Kasumi-1 (cell line): ENCODE measurements around the gene VILL.
"Not testable (repeated sequence)": the region's sequence is repeated elsewhere in the genome, so short reads cannot be mapped to it uniquely, and the experiment has no call there.

ENCODE experiments used
- DNase-seq, 2 experiments: peaks; one replicate each; lab custom pipeline; 2025; lab: John Stamatoyannopoulos, UW

Gene VILL

GRCh38 chr3:37986479-37987314 lies 3.9 kb upstream of the VILL start:
- DNase-seq = no peak

- no peak for DNase-seq
These were observed 3.3 kb upstream of the VILL start for GRCh38 chr3:37987315-37987697.

- DNase-seq = no peak
These were observed 2.8 kb upstream of the VILL start for GRCh38 chr3:37987751-37988179.

GRCh38 chr3:37988376-37988775 lies 2.2 kb upstream of the VILL start:
- DNase-seq = not testable (repeated sequence)

GRCh38 chr3:37988931-37989525 lies 1.6 kb upstream of the VILL start:
- DNase-seq = no peak

GRCh38 chr3:37989821-37990480 lies 635 bp upstream of the VILL start:
- no peak for DNase-seq

- DNase-seq = no peak
These were observed 523 bp downstream of the VILL start for GRCh38 chr3:37991109-37991508.

GRCh38 chr3:37991823-37992222 lies 1.2 kb downstream of the VILL start:
- no peak for DNase-seq

- DNase-seq = no peak
These were observed 1.9 kb downstream of the VILL start for GRCh38 chr3:37992271-37993066.

- no peak for DNase-seq
These were observed 2.5 kb downstream of the VILL start for GRCh38 chr3:37993067-37993455.

- no peak for DNase-seq
These were observed 2.9 kb downstream of the VILL start for GRCh38 chr3:37993460-37993819.

- peak; percentile 79 to 86 for DNase-seq
These were observed 3.4 kb downstream of the VILL start for GRCh38 chr3:37993820-37994638.

GRCh38 chr3:37994639-37994972 lies 4.0 kb downstream of the VILL start:
- DNase-seq = peak in 1 of 2 experiments; percentile 32

GRCh38 chr3:37995652-37996641 lies 5.4 kb downstream of the VILL start:
- no peak for DNase-seq

- peak; percentile 81 to 90 for DNase-seq
These were observed 6.3 kb downstream of the VILL start for GRCh38 chr3:37996785-37997301.

- no peak for DNase-seq
These were observed 6.8 kb downstream of the VILL start for GRCh38 chr3:37997342-37997741.

GRCh38 chr3:37997791-37998370 lies 7.3 kb downstream of the VILL start:
- no peak for DNase-seq

- DNase-seq = no peak
These were observed 9.2 kb downstream of the VILL start for GRCh38 chr3:37999836-38000235.

GRCh38 chr3:38000242-38000916 lies 9.8 kb downstream of the VILL start:
- no peak for DNase-seq
